Keratinocyte (primary cell): ENCODE data around the gene ADCY5. TPM values are rescaled to one million over a fixed set of nuclear protein-coding genes. Genes with fewer than 3 reads are reported as not detected.

Experiments
- DNase-seq: peaks from one replicate; pipeline ENCODE4 v3.0.0-alpha.2; 2011; ENCODE audit warnings: low read depth, missing footprints, low spot score
- FAIRE-seq: peaks from 2 replicates; lab custom pipeline; 2011; peaks lifted over from hg19 to GRCh38; lab: Jason Lieb, UNC
- H2AFZ ChIP-seq: 2 replicates; pipeline ENCODE4 v1.6.0; 2012; ENCODE audit warnings: low read length, control low read depth, inconsistent platforms; ENCODE audit not compliant: control insufficient read depth
- H3K27ac ChIP-seq: 2 replicates; pipeline ENCODE4 v1.5.1; 2011; ENCODE audit warnings: low read length; ENCODE audit not compliant: control insufficient read depth, insufficient read depth
- H3K27me3 ChIP-seq: 3 replicates; pipeline ENCODE4 v1.6.0; 2011; ENCODE audit warnings: low read length; ENCODE audit not compliant: control insufficient read depth, insufficient read depth; ENCODE audit errors: extremely low read depth
- H3K36me3 ChIP-seq, 2 experiments: 2 replicates in 1 of 2; 3 replicates in 1 of 2; pipeline ENCODE4 v1.5.1; 2011; ENCODE audit warnings: low read length in 2 of 2, mild to moderate bottlenecking in 1 of 2; ENCODE audit not compliant: control insufficient read depth in 2 of 2, insufficient read depth in 2 of 2; ENCODE audit errors: extremely low read depth in 1 of 2
- H3K4me1 ChIP-seq: 3 replicates; pipeline ENCODE4 v1.5.1; 2011; ENCODE audit warnings: low read length; ENCODE audit not compliant: control insufficient read depth, insufficient read depth; ENCODE audit errors: extremely low read depth
- H3K4me2 ChIP-seq: 3 replicates; pipeline ENCODE4 v1.6.0; 2011; ENCODE audit warnings: low read depth, low read length; ENCODE audit not compliant: control insufficient read depth, insufficient read depth; ENCODE audit errors: extremely low read depth
- H3K4me3 ChIP-seq, 3 experiments: fragments of 200-600 bp in 1 of 3; sonication (generic) in 1 of 3; 2 replicates in 2 of 3; 3 replicates in 1 of 3; pipeline ENCODE4 v1.5.1; 2011 to 2016; ENCODE audit warnings: low read length in 3 of 3, mild to moderate bottlenecking in 3 of 3, control low read depth in 2 of 3, inconsistent platforms in 1 of 3, low read depth in 1 of 3, mixed read lengths in 1 of 3, mixed run types in 1 of 3, moderate library complexity in 1 of 3; ENCODE audit not compliant: control insufficient read depth in 2 of 3, insufficient read depth in 2 of 3; ENCODE audit errors: extremely low read depth in 1 of 3
- H3K79me2 ChIP-seq: 2 replicates; pipeline ENCODE4 v1.6.0; 2012; ENCODE audit warnings: low read length; ENCODE audit not compliant: control insufficient read depth, insufficient read depth
- H3K9ac ChIP-seq: 3 replicates; pipeline ENCODE4 v1.6.0; 2011; ENCODE audit warnings: low read length; ENCODE audit not compliant: control insufficient read depth, insufficient read depth; ENCODE audit errors: extremely low read depth
- H3K9me1 ChIP-seq: 3 replicates; pipeline ENCODE4 v1.6.0; 2011; ENCODE audit warnings: low read length; ENCODE audit not compliant: control insufficient read depth, insufficient read depth; ENCODE audit errors: extremely low read depth
- H3K9me3 ChIP-seq: 2 replicates; pipeline ENCODE4 v1.5.1; 2012; ENCODE audit warnings: low read depth, low read length; ENCODE audit not compliant: control insufficient read depth
- H4K20me1 ChIP-seq: 3 replicates; pipeline ENCODE4 v1.6.0; 2011; ENCODE audit warnings: low read length; ENCODE audit not compliant: control insufficient read depth, insufficient read depth; ENCODE audit errors: extremely low read depth
- CTCF ChIP-seq, 3 experiments: IDR thresholded peaks in 1 of 3; conservative IDR thresholded peaks in 1 of 3; optimal IDR thresholded peaks in 1 of 3; 2 replicates in 2 of 3; 3 replicates in 1 of 3; pipeline versions ENCODE3 to v1.5.1; 2011; ENCODE audit warnings: low read length in 3 of 3, mild to moderate bottlenecking in 3 of 3, moderate library complexity in 2 of 3, control low read depth in 1 of 3, inconsistent platforms in 1 of 3; ENCODE audit not compliant: insufficient read depth in 2 of 3; ENCODE audit errors: extremely low read depth in 1 of 3
- EZH2 ChIP-seq: IDR thresholded peaks from one replicate; pipeline ENCODE4 v1.6.1; 2012; ENCODE audit warnings: inconsistent platforms, mild to moderate bottlenecking, low read length, moderate library complexity
- dilution Hi-C: fragments of 300-500 bp; cut with MboI; formaldehyde crosslinking; loops from one replicate; pipeline ENCODE4 v1.7.0; 2020; ENCODE audit warnings: low sequenced_read_pairs; ENCODE audit not compliant: extremely low pct_ligation_motif_present
- polyA plus RNA-seq, 5 experiments: library from polyadenylated mRNA; depleted of rRNA in 3 of 5; stranded (reverse) in 3 of 5; stranded (forward) in 1 of 5; unstranded in 1 of 5; fragments of >200 nt; gene quantifications; 1 replicate in 1 of 5; 2 replicates in 3 of 5; 3 replicates in 1 of 5; pipeline versions ENCODE4 v1.2.1 to v1.2.3, GENCODE V29; 2011 to 2012; ENCODE audit warnings: missing spikeins in 2 of 5, low read depth in 1 of 5, low replicate concordance in 1 of 5

Gene ADCY5
- polyA plus RNA-seq, 1 donor (not counting 4 experiments of a cell fraction or from before 2014, with no cell fraction given): not detected

- Histone ChIP-seq H3K9me1 (no peaks in the 10 kb centered on the region), H3K79me2 (no peaks in the 10 kb centered on the region), H3K9ac (no peak overlapping the region), H2AFZ (no peak overlapping the region), H4K20me1 (no peaks in the 10 kb centered on the region), H3K4me2 (no peak overlapping the region), H3K27me3 (peaks cover 23% of the 10 kb centered on the region), H3K27ac (no peak overlapping the region), H3K36me3 (no peaks in the 10 kb centered on the region), H3K4me1 (no peaks in the 10 kb centered on the region), H3K4me3 (no peak overlapping the region), H3K9me3 (no peaks in the 10 kb centered on the region)
- TF ChIP-seq CTCF (optimal IDR thresholded peaks at IDR 0.05 in 1 of 3, IDR thresholded peaks at IDR 0.05 in 1 of 3, conservative IDR thresholded peaks at IDR 0.05 in 1 of 3; ENCODE audit: extremely low read depth in 1 of 3, insufficient read depth in 2 of 3, low read length in 3 of 3): no peak
- no peak for TF ChIP-seq EZH2
- no peak for DNase-seq
- dilution Hi-C loops: no loop called here
- FAIRE-seq: no peak
Observed at GRCh38 chr3:123320221-123320620, 128.7 kb downstream of the ADCY5 start.

GRCh38 chr3:123319760-123320159, 129.1 kb downstream of the ADCY5 start:
- no peaks in the 10 kb centered on the region for H3K9me1 ChIP-seq
- no peak overlapping the region for H3K9ac ChIP-seq
- H3K4me1 ChIP-seq: no peaks in the 10 kb centered on the region
- no peak overlapping the region for H3K27ac ChIP-seq
- no peak for DNase-seq
- no peaks in the 10 kb centered on the region for H3K79me2 ChIP-seq
- no peaks in the 10 kb centered on the region for H4K20me1 ChIP-seq
- H3K27me3 ChIP-seq: peaks cover 22% of the 10 kb centered on the region
- dilution Hi-C loops: no loop called here
- H3K36me3 ChIP-seq: no peaks in the 10 kb centered on the region
- H3K9me3 ChIP-seq: no peaks in the 10 kb centered on the region
- H3K4me2 ChIP-seq: no peak overlapping the region
- TF ChIP-seq EZH2 (no peak), CTCF (optimal IDR thresholded peaks at IDR 0.05 in 1 of 3, IDR thresholded peaks at IDR 0.05 in 1 of 3, conservative IDR thresholded peaks at IDR 0.05 in 1 of 3; ENCODE audit: extremely low read depth in 1 of 3, insufficient read depth in 2 of 3, low read length in 3 of 3) (no peak)
- no peak overlapping the region for H2AFZ ChIP-seq
- no peak for FAIRE-seq
- no peak overlapping the region for H3K4me3 ChIP-seq
